Astrocyte of the hippocampus (primary cell): ENCODE results near the gene CIAO3.

ENCODE experiments used
- DNase-seq: peaks from one replicate; pipeline ENCODE4 v3.0.0; 2011; ENCODE audit warnings: low read depth, low spot score

CIAO3 gene

DNA sequence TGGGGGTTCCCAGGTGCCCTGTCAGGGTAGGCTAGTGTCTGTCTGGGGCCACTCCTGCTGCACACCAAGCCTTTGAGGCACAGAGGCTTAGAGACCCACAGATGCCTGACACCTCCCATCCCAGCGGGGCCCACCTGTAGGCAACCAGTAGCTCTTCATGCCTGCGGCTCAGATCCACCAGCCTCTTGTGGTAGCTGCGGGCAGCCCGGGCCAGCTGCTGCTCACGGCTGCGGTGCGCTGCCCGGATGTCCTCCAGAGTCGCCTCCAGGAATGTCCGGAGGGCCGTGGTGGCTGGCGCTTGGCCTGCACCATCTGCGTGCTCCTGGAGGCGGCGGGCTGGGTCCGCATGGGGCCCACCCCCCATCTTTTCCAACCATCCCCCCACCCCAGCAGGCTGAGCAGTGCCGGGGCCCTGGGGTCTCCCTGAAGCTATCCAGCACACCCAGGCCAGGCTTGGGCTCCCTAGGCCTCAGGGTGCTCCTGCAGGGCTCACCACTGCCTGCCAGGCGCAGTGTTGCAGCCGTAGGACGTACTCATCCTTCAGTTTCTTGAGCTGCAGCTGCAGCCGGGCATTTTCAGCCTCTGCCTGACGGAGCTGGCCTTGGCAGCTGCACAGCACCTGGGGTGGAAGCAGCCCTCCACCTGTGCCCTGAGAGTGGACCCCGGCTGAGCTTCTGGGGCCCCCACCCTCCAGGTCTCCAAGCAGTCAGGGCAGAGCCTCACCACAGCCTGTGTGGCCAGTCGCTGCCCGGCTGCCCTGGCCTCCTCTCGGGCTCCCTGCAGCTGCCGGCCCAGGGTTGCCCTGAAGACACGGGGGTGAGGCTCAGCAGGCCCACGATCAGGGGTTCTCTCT lies 16.4 kb downstream of the CIAO3 start:
- no peak for DNase-seq

DNA sequence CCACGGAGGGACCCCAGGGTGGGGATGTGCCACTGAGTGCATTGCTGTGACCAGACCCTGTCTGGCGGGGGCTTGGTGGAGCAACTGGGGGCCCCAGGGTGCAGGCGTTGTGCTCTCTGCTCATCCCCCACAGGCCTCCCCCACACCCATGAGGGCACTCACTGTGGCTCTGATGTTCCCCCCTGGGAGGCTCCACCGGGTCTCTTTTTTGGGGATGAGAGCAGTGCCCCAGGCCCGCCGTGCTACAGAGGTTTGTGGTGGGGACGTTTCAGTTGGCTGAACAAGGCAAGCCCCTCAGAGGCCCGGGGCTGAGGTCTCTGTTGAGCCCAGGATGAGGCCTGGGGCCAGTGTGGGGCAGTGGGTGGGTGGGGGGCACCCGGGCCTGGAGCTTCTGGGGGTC lies 17.1 kb downstream of the CIAO3 start:
- no peak for DNase-seq

- DNase-seq: no peak
Measured at GRCh38 chr16:722835-723633, 17.8 kb downstream of the CIAO3 start.

GRCh38 chr16:721765-722540 lies 18.8 kb downstream of the CIAO3 start:
- no peak for DNase-seq

DNA sequence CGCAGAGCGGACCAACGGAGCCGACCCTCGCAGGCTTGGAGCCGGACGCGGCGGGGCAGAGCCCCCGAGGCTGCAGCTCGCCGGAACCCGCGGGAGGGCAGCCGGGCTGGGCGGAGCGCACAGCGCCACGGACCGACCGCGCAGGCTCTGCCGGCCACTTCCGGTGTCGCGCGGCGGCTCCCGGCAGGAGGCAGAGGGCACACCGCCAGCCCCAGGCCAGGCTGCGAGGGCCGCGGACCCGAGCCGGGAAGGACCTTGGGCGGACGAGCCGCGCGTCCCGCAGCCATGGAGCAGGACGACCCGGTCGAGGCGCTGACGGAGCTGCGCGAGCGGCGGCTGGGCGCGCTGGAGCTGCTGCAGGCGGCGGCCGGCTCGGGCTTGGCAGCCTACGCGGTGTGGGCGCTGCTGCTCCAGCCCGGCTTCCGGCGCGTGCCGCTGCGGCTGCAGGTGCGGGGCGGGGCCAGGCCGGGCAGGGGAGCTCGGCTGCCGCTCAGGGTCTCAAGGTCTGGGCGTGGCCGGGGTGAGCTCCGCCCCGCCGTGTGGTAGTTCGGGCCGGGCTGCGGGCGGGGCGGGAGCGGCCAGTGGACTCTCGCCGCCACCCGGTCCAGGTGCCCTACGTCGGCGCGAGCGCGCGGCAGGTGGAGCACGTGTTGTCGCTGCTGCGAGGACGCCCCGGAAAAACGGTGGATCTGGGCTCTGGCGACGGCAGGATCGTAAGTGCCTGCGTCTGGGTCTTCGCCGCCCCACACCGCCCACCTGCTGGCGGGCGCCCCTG lies 19.6 kb downstream of the CIAO3 start, which contains the start of gene ANTKMT:
ANTKMT (plus strand) TSS at position 157 of the 775 bp plus-strand sequence; CDS start at position 286, 129 bp downstream.
- peak; percentile 91 for DNase-seq

DNA sequence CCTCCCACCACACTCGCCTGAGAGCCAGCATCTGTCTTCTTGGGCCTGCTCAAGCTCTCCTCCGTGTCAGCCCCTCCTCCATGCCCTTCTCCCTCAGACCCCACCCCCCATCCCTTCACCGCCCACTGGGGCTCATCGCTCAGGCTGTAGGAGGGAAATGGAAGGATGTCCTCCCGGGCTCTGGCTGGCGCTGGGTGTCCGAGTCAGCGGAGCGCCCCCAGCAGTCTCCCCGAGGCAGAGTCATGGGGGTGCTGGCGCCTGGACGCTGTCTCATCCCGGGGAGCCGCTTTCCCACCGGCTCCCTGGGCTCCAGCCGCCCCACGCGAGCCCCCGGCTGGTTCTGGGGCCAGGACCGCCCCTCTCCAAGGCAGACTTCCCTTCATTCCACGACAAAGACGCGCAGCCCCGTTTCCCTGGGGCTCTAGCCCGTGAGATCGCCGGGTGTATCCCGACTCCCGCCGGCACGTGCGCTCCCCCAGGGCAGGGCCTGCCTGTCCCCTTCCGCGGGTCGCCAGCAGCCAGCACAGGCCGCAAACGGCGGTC lies 20.3 kb downstream of the CIAO3 start:
- peak; percentile 79 for DNase-seq

DNA sequence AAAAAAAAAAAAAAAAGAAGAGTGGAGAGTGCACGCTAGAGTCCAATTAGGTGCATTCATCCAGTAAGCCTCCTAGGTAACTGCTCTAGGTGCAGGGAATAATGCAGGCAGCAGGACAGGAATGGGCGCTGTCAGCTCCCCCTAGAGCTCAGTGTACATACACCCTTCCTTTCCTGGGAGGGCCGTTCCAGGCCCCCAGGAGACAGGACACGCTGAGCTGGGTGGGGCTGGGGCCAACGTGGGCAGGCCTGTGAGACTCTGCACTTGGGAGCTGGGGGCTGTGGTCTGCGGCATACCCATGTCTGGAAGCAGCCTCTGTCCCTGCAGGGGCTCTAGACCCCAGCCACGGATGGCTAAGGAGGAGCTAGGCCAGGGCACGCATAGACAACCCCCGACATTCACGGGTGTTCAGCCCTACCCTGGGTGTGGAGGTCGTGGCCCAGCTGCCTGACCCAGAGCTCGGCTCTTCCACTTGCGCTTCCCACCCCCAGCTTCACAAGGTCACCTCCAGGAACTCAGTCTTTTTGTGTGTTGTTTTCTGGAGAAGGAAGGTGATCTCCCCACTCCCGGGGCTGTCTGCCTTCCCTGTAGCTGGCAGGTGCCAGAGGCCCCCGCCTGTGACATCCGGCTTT lies 20.9 kb downstream of the CIAO3 start:
- DNase-seq: no peak

DNA sequence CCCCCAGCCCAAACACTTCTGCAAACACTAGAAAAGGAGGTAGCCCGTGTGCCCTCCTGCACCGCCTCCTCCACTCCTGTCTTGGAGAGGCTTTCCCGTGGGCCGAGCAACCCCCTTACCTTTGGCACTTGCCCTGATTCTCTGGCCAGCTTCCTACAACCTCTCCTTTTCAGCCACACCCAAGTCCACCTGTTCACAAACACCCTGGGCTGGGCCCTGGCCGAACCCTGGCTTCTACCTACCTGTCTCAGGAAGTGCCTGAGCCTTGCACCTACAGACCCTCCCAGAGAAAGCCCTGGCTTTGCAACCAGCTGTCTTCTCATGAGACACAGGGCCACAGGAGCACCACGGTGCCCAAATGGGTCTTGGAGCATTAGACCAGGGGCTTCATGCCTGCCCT lies 21.9 kb downstream of the CIAO3 start:
- no peak for DNase-seq

DNA sequence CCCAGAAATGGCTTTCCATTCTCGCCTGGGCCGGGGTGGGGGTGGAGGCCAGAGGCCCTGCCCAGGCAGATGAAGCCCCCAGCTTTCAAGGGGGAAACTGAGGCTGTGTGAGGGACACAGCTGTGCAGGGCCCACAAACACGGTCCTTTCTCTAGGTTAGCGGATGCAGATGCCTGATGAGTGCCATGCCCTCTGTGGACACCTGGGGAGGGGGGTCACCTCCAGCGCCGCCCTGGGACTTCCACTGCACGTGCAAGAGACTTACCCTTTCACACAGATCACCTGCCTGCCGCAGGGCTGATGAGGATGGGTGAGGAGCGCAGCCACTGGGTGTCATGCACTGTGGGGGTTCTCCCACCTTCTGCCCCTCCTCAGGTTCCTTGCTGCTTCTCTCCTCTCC lies 22.4 kb downstream of the CIAO3 start:
- no peak for DNase-seq

DNA sequence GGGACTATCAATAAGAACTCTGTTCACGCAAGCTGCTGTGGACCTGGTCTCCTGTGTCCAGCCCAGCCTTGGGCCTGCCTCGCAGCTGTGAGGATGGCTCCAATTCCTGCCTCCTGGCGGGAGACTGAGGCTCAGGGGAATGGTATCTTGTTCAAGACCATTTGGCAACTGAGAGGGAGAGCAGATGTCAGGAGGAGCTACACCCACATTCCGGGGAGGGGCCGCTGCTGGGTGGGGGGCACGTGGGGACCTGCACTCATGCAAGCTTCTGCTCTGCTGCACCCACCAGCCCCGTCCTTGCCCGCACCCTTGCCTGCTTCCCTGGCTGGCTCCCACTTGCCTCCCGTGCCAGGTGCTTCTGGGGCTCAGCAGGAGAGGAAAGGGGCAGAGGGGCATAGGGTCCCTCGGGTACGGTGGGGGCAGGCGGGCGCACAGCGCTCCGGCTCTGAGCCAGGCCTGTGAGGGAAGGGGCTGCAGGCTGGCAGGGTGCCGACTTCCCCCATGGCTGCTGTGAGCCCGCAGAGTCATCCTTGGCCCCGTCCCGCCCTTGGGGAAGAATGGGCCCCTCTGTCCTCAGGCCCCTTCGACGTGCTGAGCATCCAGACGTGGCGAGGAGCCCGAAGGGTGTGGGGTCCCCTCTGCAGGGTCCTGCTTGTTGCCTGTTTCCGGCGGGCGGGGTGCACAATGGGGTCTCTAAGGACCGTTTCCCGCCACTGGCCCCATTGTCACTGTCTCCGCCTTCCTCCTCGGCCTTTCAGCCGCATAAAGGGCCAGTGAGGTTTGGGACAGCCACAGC lies 23.1 kb downstream of the CIAO3 start:
- DNase-seq: no peak

- DNase-seq: no peak
Measured at GRCh38 chr16:716768-717325, 23.9 kb downstream of the CIAO3 start.

DNA sequence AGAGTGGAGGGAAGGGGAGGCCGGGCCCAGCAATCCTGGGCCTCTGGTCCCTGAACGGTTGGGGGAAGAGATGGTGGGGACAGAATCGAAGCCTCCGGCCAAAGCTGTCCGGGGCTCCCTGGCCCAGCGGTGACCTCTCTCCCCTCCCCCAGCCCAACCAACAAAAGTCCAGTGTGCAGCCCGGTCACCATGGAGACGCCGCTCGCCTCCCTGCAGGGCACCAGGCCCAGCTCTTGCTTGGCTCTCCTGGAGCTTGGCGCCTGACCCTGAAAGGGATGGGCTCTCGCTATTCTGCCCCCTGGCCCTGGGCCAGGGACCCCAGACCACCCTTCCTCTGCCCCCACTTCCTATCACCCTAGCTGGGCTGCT lies 24.6 kb downstream of the CIAO3 start:
- DNase-seq: peak; percentile 90

DNA sequence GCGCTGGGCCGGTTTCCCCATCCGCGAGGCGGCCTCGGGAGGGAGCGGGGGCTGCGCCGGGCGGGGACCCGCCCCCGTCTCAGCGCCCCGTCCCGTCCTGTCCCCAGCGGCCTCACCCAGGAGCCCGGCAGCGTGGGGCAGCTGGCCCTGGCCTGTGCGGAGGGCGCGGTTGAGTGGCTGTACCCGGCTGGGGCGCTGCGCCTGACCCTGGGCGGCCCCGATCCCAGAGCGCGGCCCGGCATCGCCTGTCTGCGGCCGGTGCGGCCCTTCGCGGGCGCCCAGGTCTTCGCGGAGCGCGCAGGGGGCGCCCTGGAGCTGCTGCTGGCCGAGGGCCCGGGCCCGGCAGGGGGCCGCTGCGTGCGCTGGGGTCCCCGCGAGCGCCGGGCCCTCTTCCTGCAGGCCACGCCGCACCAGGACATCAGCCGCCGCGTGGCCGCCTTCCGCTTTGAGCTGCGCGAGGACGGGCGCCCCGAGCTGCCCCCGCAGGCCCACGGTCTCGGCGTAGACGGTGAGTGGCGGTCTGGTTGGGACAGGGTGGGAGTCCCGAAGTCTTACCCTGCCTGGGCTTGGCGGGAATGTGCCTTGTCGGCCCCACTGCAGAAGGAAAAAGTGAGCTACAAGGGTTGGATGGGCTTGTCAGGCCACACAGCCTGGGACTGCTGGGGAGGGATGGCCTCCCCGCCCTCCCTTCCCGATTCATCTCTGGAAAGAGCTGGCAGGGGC lies 25.2 kb downstream of the CIAO3 start:
- DNase-seq: peak; percentile 73

DNA sequence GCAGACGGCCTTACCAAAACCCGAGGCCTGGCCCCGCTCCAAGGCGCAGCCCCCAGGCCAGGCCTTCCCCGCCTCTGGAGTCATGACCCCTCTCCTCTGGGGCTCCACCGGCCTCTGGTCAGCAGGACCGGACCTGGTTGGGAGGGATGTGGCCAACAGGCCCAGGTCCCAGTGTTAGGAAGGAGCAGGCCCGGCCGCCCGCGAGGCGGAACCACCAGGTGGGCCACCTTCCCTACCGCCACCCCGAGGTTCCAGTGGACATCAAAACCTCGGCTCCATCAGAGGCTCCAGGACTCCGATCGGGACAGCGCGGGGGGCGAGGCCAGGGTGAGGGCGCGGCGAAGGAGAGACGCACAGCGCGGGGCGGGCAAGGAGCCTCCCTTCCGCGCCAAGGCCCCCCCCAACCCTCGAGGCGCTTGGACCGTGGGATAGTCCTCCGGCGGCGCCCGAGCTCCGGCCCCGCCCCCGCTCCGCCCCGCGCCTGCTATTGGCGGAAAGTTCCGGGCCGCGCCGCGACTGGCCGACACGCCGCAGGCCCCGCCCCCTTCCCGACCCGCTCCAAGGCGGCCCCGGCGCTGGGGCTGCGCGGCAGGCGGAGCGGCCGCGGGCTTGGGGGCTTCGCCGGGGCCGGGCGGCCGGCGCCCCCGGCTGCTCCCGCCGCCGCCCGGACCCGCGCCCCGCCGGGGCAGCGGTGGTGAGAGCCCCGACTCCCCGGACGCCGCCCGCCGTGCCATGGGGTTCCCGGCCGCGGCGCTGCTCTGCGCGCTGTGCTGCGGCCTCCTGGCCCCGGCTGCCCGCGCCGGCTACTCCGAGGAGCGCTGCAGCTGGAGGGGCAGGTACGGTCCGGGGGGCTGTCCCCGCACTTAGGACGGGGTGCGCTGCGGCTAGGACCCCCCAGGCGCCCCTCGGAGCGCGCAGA lies 26.0 kb downstream of the CIAO3 start, which contains the start of gene METRN:
METRN (plus strand) TSS at position 561 of the 919 bp plus-strand sequence; CDS start at position 733, 172 bp downstream.
- peak; percentile 97 for DNase-seq

DNA sequence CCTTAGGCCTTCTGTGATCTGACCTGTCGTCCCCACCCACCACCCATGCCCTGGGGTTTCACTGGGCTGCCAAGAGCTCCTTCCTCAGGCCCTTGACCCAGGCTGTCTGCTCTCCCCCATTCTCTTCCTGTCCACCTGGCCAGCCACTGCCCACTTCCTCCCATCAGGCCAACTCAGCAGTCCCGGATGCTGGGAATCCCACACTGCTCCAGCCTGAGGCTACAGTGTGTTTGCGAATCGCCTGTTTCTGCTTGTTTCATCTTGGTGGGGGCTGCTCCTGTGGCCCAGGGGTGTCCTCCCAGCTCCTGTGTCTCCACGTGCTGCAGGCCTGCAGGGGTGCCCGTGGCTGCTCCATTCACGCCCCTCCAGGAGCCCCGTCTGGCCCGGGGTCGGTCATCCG lies 26.7 kb downstream of the CIAO3 start:
- DNase-seq: no peak

DNA sequence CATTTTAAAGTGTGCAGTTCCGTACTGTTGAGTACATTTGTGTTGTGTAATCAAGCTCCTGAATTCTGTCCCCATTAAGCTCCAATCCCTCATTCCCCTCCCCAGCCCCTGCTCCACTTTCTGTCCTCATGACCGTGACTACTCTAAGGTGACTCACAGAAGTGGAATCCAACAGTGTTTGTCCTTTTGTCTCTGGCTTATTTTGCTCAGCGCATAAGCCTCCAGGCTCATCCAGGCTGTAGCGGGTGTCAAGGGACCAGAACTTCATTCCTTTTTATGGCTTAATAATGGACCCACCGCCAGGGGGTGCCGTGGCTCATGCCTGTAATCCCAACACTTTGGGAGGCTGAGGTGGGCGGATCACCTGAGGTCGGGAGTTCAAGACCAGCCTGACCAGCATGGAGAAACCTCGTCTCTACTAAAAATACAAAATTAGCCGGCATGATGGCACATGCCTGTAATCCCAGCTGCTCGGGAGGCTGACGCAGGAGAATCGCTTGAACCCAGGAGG lies 28.0 kb downstream of the CIAO3 start:
- DNase-seq: peak; percentile 94
